ENCODE data around the gene IGF2R. TPM values are rescaled to one million over a fixed set of nuclear protein-coding genes. Genes with fewer than 3 reads are reported as not detected.

Gene IGF2R
- total RNA-seq, 1 experiment from 2014 or later, result 75.3 TPM

DNA sequence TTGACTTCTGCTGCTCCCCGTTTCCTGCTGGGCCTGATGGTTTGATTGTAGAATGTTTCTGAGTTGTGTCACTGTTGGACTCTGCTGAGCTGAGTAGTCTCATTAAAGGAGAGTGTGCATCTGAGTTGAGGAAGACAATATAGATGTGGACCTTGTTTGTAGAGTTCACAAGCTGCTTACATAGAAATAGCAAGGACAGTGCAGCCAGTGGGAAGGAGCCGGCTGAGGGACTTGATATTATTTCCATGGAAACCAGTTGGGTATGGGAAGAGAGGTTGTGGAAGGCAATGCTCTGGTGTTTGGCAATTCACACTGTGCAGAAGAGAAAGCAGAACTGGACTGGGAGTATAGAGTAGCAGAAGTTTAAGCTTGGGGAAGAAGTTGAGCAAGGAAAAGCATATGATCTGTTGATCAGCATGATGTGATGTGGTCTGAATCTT, 14.8 kb downstream of the IGF2R start (continued):
- TF ChIP-seq, protein P1, sequence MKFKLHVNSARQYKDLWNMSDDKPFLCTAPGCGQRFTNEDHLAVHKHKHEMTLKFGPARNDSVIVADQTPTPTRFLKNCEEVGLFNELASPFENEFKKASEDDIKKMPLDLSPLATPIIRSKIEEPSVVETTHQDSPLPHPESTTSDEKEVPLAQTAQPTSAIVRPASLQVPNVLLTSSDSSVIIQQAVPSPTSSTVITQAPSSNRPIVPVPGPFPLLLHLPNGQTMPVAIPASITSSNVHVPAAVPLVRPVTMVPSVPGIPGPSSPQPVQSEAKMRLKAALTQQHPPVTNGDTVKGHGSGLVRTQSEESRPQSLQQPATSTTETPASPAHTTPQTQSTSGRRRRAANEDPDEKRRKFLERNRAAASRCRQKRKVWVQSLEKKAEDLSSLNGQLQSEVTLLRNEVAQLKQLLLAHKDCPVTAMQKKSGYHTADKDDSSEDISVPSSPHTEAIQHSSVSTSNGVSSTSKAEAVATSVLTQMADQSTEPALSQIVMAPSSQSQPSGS (CRISPR knock-in tag; IDR thresholded peaks at IDR 0.05; ENCODE audit: borderline replicate concordance, low read depth), result no peak
- TF ChIP-seq ZNF263 (CRISPR knock-in tag; IDR thresholded peaks at IDR 0.05; ENCODE audit: low read depth) (no peak), ZNF219 (CRISPR knock-in tag; IDR thresholded peaks at IDR 0.05; ENCODE audit: borderline replicate concordance) (no peak), NFE2L1 (CRISPR knock-in tag; IDR thresholded peaks at IDR 0.05) (no peak), SMAD3 (CRISPR knock-in tag; IDR thresholded peaks at IDR 0.05; ENCODE audit: borderline replicate concordance) (no peak)

DNA sequence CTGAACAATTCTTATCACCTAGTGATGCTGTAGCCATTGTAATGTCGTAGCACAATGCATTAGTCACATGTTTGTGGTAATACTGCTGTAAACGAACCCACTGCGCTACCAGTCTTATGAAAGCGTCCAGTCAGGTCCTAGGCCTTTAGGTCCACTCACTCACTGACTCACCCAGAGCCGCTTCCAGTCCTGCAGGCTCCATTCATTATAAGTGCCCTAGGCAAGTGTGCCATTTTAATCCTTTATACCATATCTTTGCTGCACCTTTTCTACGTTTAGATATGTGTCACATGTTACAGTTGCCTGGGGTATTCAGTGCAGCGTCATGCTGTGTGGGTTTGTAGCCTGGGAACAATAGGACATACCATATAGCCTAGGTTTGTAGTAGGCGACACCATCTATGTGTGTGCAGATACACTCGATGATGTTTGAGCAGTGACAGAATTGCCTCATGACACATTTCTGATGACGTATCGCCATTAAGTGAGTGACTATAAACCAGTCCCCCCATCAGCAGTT, 15.4 kb downstream of the IGF2R start:
- no peak for ATAC-seq
- no peaks in the 10 kb centered on the region for H3K9me3 Mint-ChIP-seq
- POLR2A ChIA-PET, result interaction anchor here (0.6 kb wide), 1 partner anchor 93 kb away, joined by 3 read pairs; no protein-coding TSS in a partner anchor
- no peak for TF ChIP-seq ESRRA (CRISPR knock-in tag; IDR thresholded peaks at IDR 0.05; ENCODE audit: borderline replicate concordance)
- TF ChIP-seq, protein P2, sequence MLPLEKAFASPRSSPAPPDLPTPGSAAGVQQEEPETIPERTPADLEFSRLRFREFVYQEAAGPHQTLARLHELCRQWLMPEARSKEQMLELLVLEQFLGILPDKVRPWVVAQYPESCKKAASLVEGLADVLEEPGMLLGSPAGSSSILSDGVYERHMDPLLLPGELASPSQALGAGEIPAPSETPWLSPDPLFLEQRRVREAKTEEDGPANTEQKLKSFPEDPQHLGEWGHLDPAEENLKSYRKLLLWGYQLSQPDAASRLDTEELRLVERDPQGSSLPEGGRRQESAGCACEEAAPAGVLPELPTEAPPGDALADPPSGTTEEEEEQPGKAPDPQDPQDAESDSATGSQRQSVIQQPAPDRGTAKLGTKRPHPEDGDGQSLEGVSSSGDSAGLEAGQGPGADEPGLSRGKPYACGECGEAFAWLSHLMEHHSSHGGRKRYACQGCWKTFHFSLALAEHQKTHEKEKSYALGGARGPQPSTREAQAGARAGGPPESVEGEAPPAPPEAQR (CRISPR knock-in tag; IDR thresholded peaks at IDR 0.05), result no peak
- TF ChIP-seq, protein P3, sequence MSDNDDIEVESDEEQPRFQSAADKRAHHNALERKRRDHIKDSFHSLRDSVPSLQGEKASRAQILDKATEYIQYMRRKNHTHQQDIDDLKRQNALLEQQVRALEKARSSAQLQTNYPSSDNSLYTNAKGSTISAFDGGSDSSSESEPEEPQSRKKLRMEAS (CRISPR knock-in tag; IDR thresholded peaks at IDR 0.05), result no peak
- TF ChIP-seq, protein P4, sequence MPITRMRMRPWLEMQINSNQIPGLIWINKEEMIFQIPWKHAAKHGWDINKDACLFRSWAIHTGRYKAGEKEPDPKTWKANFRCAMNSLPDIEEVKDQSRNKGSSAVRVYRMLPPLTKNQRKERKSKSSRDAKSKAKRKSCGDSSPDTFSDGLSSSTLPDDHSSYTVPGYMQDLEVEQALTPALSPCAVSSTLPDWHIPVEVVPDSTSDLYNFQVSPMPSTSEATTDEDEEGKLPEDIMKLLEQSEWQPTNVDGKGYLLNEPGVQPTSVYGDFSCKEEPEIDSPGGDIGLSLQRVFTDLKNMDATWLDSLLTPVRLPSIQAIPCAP (CRISPR knock-in tag; IDR thresholded peaks at IDR 0.05), result no peak
- TF ChIP-seq, protein P5, sequence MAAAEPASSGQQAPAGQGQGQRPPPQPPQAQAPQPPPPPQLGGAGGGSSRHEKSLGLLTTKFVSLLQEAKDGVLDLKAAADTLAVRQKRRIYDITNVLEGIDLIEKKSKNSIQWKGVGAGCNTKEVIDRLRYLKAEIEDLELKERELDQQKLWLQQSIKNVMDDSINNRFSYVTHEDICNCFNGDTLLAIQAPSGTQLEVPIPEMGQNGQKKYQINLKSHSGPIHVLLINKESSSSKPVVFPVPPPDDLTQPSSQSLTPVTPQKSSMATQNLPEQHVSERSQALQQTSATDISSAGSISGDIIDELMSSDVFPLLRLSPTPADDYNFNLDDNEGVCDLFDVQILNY (CRISPR knock-in tag; IDR thresholded peaks at IDR 0.05), result no peak
- TF ChIP-seq, protein P6, sequence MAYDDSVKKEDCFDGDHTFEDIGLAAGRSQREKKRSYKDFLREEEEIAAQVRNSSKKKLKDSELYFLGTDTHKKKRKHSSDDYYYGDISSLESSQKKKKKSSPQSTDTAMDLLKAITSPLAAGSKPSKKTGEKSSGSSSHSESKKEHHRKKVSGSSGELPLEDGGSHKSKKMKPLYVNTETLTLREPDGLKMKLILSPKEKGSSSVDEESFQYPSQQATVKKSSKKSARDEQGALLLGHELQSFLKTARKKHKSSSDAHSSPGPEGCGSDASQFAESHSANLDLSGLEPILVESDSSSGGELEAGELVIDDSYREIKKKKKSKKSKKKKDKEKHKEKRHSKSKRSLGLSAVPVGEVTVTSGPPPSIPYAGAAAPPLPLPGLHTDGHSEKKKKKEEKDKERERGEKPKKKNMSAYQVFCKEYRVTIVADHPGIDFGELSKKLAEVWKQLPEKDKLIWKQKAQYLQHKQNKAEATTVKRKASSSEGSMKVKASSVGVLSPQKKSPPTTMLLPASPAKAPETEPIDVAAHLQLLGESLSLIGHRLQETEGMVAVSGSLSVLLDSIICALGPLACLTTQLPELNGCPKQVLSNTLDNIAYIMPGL (CRISPR knock-in tag; IDR thresholded peaks at IDR 0.05), result no peak
- TF ChIP-seq, protein P7, sequence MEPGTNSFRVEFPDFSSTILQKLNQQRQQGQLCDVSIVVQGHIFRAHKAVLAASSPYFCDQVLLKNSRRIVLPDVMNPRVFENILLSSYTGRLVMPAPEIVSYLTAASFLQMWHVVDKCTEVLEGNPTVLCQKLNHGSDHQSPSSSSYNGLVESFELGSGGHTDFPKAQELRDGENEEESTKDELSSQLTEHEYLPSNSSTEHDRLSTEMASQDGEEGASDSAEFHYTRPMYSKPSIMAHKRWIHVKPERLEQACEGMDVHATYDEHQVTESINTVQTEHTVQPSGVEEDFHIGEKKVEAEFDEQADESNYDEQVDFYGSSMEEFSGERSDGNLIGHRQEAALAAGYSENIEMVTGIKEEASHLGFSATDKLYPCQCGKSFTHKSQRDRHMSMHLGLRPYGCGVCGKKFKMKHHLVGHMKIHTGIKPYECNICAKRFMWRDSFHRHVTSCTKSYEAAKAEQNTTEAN (CRISPR knock-in tag; IDR thresholded peaks at IDR 0.05), result no peak
- no peak for TF ChIP-seq MYBL2 (CRISPR knock-in tag; IDR thresholded peaks at IDR 0.05)
- no peak for TF ChIP-seq FOXK1 (CRISPR knock-in tag; IDR thresholded peaks at IDR 0.05)
- TF ChIP-seq, protein P8, sequence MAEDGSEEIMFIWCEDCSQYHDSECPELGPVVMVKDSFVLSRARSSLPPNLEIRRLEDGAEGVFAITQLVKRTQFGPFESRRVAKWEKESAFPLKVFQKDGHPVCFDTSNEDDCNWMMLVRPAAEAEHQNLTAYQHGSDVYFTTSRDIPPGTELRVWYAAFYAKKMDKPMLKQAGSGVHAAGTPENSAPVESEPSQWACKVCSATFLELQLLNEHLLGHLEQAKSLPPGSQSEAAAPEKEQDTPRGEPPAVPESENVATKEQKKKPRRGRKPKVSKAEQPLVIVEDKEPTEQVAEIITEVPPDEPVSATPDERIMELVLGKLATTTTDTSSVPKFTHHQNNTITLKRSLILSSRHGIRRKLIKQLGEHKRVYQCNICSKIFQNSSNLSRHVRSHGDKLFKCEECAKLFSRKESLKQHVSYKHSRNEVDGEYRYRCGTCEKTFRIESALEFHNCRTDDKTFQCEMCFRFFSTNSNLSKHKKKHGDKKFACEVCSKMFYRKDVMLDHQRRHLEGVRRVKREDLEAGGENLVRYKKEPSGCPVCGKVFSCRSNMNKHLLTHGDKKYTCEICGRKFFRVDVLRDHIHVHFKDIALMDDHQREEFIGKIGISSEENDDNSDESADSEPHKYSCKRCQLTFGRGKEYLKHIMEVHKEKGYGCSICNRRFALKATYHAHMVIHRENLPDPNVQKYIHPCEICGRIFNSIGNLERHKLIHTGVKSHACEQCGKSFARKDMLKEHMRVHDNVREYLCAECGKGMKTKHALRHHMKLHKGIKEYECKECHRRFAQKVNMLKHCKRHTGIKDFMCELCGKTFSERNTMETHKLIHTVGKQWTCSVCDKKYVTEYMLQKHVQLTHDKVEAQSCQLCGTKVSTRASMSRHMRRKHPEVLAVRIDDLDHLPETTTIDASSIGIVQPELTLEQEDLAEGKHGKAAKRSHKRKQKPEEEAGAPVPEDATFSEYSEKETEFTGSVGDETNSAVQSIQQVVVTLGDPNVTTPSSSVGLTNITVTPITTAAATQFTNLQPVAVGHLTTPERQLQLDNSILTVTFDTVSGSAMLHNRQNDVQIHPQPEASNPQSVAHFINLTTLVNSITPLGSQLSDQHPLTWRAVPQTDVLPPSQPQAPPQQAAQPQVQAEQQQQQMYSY (CRISPR knock-in tag; IDR thresholded peaks at IDR 0.05), result no peak
- no peak for TF ChIP-seq TEAD4 (CRISPR knock-in tag; IDR thresholded peaks at IDR 0.05)
- TF ChIP-seq ETV6 (CRISPR knock-in tag; IDR thresholded peaks at IDR 0.05), result no peak
- no peak for TF ChIP-seq CBFB (CRISPR knock-in tag; IDR thresholded peaks at IDR 0.05; ENCODE audit: low read depth)
- no peak for TF ChIP-seq SMAD3 (CRISPR knock-in tag; IDR thresholded peaks at IDR 0.05; ENCODE audit: borderline replicate concordance)
- TF ChIP-seq, protein P9, sequence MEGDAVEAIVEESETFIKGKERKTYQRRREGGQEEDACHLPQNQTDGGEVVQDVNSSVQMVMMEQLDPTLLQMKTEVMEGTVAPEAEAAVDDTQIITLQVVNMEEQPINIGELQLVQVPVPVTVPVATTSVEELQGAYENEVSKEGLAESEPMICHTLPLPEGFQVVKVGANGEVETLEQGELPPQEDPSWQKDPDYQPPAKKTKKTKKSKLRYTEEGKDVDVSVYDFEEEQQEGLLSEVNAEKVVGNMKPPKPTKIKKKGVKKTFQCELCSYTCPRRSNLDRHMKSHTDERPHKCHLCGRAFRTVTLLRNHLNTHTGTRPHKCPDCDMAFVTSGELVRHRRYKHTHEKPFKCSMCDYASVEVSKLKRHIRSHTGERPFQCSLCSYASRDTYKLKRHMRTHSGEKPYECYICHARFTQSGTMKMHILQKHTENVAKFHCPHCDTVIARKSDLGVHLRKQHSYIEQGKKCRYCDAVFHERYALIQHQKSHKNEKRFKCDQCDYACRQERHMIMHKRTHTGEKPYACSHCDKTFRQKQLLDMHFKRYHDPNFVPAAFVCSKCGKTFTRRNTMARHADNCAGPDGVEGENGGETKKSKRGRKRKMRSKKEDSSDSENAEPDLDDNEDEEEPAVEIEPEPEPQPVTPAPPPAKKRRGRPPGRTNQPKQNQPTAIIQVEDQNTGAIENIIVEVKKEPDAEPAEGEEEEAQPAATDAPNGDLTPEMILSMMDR (IDR thresholded peaks at IDR 0.05), result no peak

More for the DNA sequence above, 15.4 kb downstream of the IGF2R start:
- CTCF ChIA-PET, result no interaction called here
- Mint-ChIP-seq H3K27me3 (ENCODE audit: low read depth) (no peaks in the 10 kb centered on the region), H3K36me3 (no peaks in the 10 kb centered on the region), H3K27ac (no peak overlapping the region), H3K4me1 (peaks cover 54% of the 10 kb centered on the region), H3K4me3 (no peak overlapping the region)
- no peak for DNase-seq (ENCODE audit: low spot score)
